HG03460 (cell line): Measurements from ENCODE around the gene CEP89.
"Not testable (repeated sequence)": the region's sequence is repeated elsewhere in the genome, so short reads cannot be mapped to it uniquely, and the experiment has no call there.

ENCODE experiments used
- ATAC-seq: cut with Tn5 transposase; IDR thresholded peaks from one replicate; pipeline ENCODE4 v1.9.1; 2021; ENCODE audit not compliant: unreplicated experiment

The CEP89 gene

DNA sequence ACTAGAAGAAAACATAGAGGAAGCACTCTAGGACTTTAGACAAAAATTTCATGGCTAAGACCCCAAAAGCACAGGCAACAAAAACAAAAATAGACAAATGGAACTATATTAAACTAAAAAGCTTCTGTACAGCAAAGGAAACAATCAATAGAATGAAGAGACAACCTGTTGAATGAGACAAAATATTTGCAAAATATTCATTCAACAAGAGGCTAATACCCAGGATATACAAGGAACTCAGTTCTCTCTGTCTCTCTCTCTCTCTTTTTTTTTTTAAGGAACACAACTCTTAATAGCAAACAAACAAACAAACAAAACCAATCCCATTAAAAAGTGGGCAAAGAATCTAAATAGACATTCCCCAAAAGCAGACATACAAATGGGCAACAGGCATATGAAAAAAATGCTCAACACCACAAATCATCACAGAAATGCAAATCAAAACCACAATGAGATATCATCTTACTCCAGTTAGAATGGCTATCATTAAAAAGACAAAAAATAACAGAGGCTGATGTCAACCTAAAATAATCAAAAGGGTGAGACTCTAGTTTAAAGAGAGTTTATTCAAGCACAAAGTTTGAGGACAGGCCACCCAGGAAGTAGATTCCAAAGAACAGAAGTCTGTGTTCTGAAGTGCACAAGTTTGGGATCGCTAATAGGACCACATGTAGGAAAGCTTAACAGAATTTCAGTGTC, 75.1 kb downstream of the CEP89 start:
- no peak for ATAC-seq

DNA sequence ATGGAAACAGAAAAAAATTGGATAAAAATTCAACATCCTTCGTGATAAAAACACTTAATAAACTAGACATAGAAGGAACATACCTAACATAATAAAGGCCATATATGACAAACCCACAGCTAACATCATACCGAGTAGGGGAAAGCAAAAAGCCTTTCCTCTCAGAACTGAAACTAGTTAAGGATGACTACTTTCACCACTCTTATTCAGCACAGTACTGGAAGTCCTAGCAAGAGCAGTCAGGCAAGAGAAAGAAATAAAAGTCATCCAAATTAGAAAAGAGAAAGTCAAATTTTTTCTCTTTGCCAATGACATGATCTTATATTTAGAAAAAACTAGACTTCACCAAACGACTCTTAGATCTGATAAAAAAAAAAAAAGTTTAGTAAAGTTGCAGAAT, 76.4 kb downstream of the CEP89 start:
- peak; percentile 77 for ATAC-seq

DNA sequence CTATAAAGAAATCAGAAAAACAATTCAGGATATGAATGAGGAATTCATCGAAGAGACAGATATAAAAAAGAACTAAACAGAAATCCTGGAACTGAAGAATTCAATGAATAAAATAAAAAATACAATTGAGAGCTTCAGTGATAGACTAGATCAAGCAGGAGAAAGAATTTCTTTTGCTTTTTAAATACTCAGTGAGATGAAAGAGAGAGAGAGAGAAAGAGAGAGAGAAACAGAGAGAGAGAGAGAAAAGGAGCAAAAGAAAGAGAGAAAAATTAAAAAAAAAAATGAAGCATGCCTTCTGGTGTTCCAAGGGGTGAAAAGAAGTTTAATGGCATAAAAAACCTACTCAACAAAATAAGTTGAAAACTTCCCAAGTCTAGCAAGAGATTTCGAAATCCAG, 80.1 kb downstream of the CEP89 start:
- no peak for ATAC-seq

DNA sequence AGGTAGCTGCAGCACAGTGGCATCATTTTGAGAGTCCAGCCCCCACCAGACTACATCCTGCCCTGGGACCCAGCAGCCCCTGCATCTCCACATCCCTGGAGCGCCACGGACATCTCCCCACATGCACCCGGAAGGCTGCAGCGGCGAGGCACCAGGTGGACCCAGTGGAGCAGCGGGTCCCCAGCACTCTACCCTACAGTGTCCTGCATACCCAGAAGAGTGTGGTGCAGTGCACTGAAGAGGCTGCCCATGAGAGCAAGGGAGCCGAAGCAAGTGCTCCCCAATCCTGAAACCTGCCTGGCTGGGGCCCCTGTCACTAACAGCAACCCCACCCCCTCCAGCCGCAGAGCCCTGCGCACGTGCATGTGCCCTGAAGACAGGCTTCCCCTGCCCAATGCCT, 80.9 kb downstream of the CEP89 start:
- ATAC-seq, result no peak

DNA sequence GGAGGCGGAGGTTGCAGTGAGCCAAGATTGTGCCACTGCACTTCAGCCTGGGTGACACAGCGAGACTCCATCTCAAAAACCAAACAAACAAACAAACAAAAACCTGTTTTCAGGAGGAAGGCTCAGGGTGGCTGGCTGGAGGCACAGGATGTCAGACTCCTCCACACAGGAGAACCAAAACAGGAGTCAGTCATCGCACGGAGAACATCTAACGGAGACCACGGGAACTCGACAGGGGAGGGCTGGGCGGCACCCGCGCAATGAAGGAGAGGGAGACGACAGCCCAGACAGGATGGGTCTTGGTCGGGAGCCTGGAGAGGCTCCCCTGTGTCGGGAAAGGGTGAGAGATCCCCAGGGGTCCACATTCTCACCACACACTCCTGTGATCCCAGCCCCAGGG, 81.4 kb downstream of the CEP89 start:
- ATAC-seq, result no peak

DNA sequence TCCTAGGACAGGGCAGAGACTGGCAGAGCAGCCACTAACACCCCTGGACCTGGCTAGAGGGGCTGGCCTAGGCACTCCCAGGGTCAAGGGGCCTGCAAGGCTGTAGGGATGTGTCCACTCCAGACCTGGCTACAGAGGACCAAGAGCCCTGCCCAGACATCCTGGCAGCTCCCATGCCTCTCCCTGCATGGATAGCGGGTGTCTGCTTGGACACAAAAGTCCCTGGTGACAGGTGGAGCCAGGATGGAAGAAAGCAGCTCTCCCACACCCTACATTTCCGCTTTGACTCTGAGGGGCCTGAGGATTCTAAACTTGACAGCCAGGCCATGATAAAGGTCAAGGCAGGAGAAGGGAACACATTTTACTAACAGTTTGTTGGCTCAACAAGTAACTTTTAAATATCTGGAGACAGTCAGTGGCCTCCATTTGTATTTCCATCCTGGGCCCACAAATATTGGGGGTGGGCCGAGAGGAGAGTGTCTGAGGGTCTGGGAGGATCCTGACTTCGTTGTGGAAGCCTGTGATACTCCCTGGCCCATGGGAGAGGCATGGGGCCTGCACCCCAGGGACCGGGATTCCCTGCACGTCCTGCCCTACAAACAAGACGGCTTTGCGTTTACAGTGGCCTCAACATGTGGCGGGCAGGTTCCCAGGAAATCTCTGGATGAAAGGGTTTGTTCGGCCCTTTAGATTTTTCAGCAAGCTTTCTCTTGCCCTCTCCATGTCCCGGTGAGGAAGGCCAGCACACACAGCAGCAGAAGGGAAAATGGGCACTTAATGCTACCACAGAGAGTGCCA, 82.4 kb downstream of the CEP89 start:
- ATAC-seq, result no peak

DNA sequence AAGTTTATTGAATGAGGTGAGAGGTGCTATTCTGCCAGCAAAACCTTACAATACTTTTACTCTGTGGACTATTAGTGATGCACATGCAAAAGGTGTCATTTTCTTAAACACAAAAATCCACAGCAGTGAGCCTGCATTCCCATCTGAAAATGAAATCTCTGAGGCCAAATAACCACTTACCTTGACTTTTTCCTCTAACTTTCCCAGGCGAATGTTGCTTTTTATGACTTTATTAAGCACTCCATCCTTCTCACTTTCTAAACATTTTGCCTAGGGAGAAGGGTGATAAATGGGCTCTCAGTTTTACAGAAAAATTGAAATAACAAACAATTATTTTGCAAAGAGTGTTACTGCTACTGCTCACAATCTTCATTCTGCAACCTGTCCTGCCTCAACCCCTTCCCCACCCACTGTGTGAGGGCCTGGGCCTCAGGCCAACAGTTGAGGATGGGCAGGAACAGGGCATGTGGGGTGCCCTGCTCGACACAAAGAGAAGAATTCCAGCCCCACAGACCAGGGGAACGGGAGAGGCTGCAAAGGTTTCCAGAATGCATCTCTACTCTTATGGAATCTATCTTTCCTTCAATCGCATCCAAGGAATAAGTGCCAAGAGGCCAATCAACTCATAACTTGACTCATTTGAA, 84.1 kb downstream of the CEP89 start:
- ATAC-seq, result no peak

DNA sequence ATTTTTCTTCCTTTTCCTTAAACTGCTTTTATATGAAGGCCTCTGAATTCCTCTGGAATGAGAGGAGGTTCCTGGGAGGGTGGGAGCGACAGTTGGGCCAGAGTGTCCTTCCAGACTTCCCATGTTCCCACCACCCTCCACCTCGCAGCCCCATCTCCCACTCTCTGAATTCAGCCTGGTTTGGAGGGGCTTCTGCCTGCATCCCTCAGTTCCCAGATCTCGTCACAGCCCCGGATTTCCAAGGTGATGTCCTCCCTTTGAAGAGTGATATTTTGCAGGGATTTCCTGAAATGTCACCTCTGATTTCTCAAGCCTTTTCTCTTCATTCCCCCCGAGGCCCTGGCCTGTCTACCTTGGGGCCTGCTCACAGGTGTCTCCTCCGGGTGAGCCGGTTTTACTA, 85.5 kb downstream of the CEP89 start:
- ATAC-seq, result no peak

DNA sequence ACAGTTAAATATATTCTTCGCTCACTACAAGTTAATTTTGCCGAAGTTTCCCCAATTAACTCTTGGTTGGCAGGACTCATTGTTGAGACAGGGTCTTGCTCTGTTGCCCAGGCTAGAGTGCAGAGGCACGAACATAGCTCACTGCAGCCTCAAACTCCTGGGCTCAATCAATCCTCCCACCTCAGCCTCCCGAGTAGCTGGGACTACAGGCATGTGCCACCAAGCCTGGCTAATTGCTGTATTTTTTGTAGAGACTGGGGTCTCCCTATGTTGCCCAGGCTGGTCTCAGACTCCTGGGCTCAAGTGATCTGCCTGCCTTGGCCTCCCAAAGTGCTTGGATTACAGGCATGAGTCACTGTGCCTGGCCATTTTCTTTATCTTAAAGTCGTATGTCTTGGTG, 86.5 kb downstream of the CEP89 start:
- ATAC-seq, result not testable (repeated sequence)

DNA sequence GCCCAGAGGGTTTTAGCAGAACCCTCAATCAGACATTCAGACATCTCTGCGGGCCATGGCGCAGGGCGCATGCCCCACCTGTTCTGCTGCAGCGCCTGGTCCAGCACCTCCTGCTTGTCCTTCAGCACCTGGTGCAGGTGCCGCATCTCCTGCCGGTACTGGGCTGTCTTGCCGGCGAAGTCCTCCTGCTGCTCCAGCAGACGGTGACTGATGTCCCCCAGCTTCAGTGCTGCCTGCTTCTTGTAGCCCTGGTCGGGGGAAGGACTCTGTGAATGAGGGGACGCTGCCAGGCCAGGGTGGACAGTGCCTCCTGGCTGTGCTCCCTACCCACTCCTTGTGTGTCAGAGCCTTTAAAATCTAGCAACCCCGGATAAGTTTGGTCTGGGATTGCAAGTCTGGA, 90.0 kb downstream of the CEP89 start:
- ATAC-seq, result no peak

DNA sequence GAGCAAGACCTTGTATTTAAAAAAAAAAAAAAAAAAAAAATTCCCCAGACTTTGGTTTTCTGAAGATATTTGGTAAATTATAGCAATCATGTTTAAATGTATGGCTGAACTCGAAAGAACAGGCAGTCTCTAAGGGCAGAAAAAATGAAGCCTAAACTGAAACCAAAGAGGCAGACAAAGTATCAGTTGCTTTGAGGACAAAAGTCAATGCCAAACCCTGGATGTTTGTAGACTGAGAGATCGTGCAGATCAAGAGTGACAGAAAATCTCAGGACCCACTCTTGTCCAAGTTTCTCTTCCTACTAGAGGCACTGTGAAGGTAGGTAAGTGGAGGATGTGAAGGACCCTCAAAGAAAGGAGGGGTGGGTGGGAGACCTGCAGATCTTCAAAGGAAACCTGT, 91.1 kb downstream of the CEP89 start:
- no peak for ATAC-seq

DNA sequence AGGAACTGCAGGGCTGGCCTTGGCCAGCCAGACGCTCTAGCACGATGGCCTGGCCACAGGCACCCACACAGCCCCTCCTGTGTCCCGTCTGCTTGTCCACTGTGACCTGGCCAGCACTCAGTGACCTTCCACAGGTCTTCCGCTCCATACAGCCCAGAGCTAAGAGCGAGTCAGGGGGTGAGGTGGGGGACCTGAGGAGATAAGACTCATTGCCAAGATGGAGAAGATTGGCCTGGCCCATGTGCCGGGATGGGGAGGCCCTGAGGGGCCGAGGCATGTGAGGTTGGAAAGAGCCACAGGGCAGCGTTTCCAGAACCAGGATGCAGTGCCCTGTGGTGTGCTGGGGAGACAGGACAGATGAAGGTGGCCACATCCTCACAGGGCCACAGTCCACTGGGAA, 92.0 kb downstream of the CEP89 start:
- no peak for ATAC-seq

DNA sequence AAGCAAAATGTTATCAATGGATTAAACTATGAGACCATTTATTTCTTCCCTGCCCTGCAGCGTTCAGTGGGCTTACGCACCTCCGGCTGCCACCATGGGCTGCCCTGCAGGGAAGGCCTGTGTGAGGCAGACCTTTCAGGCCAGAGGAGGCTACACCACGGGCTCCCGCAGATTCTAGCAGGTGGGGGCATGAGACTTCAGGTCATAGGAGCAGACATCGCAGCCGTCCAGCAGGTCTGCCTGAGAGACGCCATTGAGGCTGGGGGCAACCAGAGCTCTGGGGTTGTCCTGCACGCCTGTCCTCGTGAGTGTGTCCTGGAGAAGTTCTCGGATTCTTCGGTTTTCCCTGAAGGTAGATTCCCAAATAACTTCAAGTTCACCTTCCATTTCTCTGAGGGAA, 92.8 kb downstream of the CEP89 start:
- no peak for ATAC-seq

DNA sequence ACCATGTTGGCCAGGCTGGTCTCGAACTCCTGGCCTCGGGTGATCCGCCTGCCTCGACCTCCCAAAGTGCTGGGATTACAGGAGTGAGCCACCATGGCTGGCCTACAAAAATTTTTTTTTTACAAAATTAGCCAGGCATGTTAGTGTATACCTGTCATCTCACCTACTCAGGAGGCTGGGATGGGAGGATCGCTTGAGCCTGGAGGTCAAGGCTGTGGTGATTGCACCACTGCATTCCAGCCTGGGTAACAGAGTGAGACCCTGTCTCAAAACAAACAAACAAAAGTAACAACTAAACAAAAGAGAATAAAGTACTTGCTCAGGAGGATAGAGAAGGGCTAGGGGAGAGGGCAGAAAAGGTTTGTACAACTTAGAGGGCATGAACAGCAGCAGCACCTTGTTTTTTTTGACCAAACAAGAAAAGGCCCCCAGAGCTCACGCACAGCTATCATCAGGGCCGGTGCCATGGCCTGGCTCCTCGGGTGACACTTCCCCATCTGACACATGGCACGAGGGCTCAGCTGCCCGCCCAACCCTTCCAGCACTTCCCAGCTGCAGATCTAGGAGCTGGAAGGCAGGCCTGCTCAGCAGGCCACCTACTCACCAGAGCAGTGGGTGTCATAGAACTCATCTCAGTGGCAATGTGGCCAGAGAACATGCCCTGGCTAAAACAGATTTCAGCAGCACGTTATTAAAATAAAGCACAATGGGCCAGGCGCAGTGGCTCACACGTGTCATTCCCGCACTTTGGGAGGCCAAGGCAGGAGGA, 93.6 kb downstream of the CEP89 start:
- no peak for ATAC-seq

DNA sequence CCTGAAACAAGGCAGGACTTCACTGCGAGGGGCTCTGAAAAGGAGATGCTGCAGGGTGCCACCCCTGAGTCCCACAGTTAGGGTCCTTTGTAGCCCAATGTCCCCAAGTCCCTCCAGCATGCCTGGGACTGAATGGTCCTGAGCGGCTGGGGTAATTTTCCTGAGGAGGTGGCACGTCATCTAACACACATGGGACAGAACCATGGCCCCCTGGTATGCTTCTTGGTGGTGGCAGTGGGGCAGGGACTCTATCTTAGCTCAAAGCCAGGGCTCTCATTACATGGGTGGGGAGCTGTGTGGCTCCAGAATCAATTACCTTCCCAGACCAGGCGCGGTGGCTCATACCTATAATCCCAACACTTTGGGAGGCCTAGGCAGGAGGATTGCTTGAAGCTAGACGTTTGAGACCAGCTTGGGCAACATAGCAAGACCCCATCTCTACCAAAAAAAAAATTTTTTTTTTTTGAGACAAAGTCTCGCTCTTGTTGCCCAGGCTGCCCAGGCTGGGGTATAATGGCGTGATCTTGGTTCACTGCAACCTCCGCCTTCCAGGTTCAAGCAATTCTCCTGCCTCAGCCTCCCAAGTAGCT, 94.3 kb downstream of the CEP89 start:
- ATAC-seq, result no peak

DNA sequence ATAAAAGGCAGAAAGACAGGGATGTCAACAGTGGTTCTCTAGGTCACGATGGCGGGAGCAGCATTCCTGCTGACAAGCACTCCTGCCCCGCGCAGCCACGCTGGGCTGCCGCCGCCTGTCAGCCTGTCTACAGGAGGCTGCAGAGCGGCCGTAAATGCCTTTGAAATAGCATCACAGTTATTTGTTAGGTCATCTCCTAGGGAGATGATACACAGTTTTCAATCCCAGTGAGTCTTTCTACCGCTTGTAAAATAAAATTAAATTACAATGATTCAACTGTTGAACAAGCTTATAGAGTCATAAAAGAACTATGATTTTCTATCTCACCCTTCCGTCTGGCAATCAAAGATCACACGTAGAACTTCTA, 94.9 kb downstream of the CEP89 start:
- ATAC-seq, result no peak

DNA sequence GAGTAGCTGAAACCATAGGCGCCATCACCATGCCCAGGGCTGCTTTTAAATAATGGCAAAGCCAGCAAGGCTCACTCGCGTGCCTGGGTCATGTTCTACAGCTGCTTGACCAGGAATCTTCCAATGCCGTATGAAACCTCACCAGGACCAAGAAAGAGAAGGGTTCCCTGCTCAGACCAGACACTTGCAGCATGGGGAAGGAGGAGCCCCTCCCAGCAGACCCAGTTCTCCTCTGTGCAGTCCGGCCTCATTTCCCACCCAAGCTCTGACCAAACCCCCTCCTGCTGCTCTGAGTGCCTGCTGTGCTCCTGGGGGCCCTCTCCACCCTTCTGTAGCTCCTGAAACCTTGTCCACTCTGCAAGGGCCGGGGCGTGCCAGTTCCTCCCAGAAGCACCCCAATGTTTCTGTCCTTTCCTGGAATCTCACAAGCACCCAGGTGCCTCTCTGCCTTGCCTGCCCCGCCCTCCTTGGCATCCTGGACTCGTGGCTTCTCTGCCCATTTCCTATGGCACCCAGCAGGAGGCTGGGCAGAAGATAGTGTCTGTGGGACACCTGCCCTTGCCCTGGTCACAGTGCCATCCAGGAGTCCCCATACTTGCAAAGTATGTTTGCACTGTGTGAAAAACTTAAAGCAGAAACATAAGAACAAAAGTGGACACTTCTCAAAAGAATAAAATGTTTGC, 95.4 kb downstream of the CEP89 start:
- no peak for ATAC-seq

DNA sequence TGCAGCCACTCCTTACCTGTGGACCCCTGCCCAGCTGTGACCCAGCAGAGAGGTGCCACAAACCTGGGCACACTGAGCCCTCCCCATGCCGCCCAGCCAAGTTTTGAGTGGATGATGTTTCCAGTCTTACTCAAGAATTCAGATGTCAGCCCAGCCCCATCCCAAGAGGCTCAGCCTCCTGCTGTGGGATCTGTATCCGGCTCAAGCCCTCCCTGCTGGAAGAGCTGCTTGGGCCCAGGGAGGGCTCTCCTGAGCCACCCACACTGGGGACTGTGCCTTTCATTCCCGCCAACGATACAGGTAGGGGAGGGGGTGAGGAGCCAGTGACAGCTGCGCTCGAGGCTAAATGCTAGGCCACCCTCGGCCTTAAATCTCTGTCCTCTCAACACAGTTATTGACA, 96.3 kb downstream of the CEP89 start:
- no peak for ATAC-seq

DNA sequence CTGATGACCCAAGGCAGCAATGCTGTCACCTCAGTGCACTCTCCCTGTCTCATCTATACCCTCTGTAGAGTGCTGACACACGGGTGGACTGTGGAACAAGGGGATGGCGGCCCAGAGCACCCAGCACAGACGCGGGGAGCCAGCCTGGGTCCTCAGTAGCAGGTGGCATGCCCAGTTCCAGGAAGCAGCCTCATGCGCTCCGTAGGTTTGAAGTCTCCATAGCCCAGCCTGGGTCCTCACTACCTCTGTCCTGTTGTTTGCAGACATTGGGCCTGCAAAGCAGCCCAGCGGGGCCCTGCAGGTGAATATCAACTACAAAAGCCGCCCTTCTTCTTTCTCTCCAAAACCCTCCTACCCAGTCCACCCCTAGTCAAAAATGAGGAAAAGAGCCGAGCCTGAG, 97.2 kb downstream of the CEP89 start:
- ATAC-seq, result no peak

DNA sequence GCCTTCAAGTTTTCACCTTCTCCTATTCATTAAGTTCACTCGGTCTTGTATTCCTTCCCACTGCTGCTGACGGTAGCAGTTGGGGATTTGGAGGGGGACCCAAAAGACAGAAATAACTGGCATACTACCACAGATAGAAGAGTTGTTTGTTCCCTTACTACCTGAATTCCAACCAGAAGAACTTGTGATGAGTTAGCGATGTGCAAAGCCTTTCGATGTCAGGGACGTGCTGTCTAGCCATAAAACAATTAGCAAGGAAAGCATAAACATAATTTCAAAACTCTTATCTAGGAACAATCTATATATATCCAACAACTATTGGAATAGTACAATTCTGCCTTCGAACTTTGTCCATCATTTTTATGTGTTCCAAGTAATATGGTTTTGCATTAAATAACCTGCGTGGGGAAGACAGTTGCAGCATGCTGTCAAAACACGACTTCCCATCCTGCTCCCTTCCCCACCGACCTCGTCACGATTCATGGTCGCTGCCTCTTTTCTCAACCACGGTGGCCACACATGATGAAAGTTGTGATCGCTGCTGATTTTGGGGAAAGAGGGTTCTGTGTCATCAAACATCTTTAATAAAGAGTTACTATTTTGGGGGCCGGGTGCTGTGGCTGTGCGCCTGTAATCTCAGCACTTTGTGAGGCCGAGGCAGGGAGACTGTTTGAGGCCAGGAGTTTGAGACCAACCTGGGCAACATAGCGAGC, 98.4 kb downstream of the CEP89 start:
- no peak for ATAC-seq
